PFSK-1 (cell line): ENCODE results near the gene CCDC85C.

Source experiments
- FOXP2 ChIP-seq: optimal IDR thresholded peaks from 2 replicates; pipeline ENCODE3; 2011; ENCODE audit warnings: borderline replicate concordance, control low read depth, inconsistent platforms; ENCODE audit not compliant: insufficient read depth; ENCODE audit errors: extremely low read length, extremely low read depth
- POLR2AphosphoS5 ChIP-seq: IDR thresholded peaks from 2 replicates; pipeline ENCODE4 v1.6.1; 2012; ENCODE audit warnings: low read depth, mild to moderate bottlenecking, control low read depth, low read length, moderate library complexity
- REST ChIP-seq, 2 experiments: IDR thresholded peaks; 2 replicates each; pipeline versions ENCODE4 v1.6.1 to v1.8.0; 2011 to 2012; ENCODE audit warnings: low read depth in 2 of 2, low read length in 2 of 2, control low read depth in 1 of 2, inconsistent platforms in 1 of 2, mild to moderate bottlenecking in 1 of 2, moderate library complexity in 1 of 2; ENCODE audit not compliant: insufficient read depth in 1 of 2
- SIN3A ChIP-seq: IDR thresholded peaks from 2 replicates; pipeline ENCODE4 v1.6.1; 2012; ENCODE audit warnings: mild to moderate bottlenecking, low read length, moderate library complexity, borderline replicate concordance; ENCODE audit not compliant: insufficient read depth
- TAF1 ChIP-seq: IDR thresholded peaks from 2 replicates; pipeline ENCODE4 v1.6.1; 2012; ENCODE audit warnings: low read length, control low read depth, borderline replicate concordance; ENCODE audit not compliant: insufficient read depth

CCDC85C gene

GRCh38 chr14:99590746-99591555 lies 13.1 kb downstream of the CCDC85C start:
- peak; percentile 40 for TF ChIP-seq FOXP2
- no peak for TF ChIP-seq TAF1

- TF ChIP-seq TAF1 (no peak), POLR2AphosphoS5 (no peak), FOXP2 (no peak), SIN3A (no peak), REST (IDR thresholded peaks at IDR 0.05; ENCODE audit: insufficient read depth in 1 of 2, low read depth in 2 of 2, low read length in 2 of 2) (no peak)
Observed at GRCh38 chr14:99589651-99590530, 14.1 kb downstream of the CCDC85C start.

- no peak for TF ChIP-seq TAF1
- TF ChIP-seq FOXP2 = no peak
- no peak for TF ChIP-seq POLR2AphosphoS5
- no peak for TF ChIP-seq REST (IDR thresholded peaks at IDR 0.05; ENCODE audit: insufficient read depth in 1 of 2, low read depth in 2 of 2, low read length in 2 of 2)
- TF ChIP-seq SIN3A = no peak
Observed at GRCh38 chr14:99589031-99589441, 15.0 kb downstream of the CCDC85C start.

GRCh38 chr14:99587460-99588278 lies 16.3 kb downstream of the CCDC85C start:
- TF ChIP-seq REST (IDR thresholded peaks at IDR 0.05; ENCODE audit: insufficient read depth in 1 of 2, low read depth in 2 of 2, low read length in 2 of 2) (no peak), POLR2AphosphoS5 (no peak)

- TF ChIP-seq FOXP2 (no peak), POLR2AphosphoS5 (no peak), TAF1 (no peak), REST (IDR thresholded peaks at IDR 0.05; ENCODE audit: insufficient read depth in 1 of 2, low read depth in 2 of 2, low read length in 2 of 2) (no peak)
Observed at GRCh38 chr14:99586761-99587459, 17.1 kb downstream of the CCDC85C start.
